RWPE1 (cell line): ENCODE data around the gene OTUD4.
"Not testable (repeated sequence)": the region's sequence is repeated elsewhere in the genome, so short reads cannot be mapped to it uniquely, and the experiment has no call there.

Source experiments
- CTCF ChIA-PET: fragments of 350-600 bp; sonication (Branson Sonifier 250); formaldehyde crosslinking; extraction: SDS; loops from one replicate; lab custom pipeline; 2021; lab: Yijun Ruan, JAX
- POLR2A ChIA-PET: fragments of 400-600 bp; formaldehyde crosslinking; extraction: SDS; loops from one replicate; lab custom pipeline; 2020; ENCODE audit warnings: antibody characterized with exemption; ENCODE audit not compliant: low non-redundant PET; lab: Yijun Ruan, JAX
- DNase-seq: peaks from one replicate; pipeline ENCODE4 v3.0.0; 2012; ENCODE audit warnings: low spot score
- H3K27ac ChIP-seq: fragments of 450-650 bp; 2 replicates; pipeline ENCODE4 v1.5.1; 2017
- CTCF ChIP-seq: fragments of 450-650 bp; conservative IDR thresholded peaks from 2 replicates; pipeline ENCODE4 v1.5.1; 2017; ENCODE audit warnings: low read depth, mild to moderate bottlenecking

OTUD4 gene

GRCh38 chr4:145181091-145181501 is 707 bp upstream of the OTUD4 start:
- TF ChIP-seq CTCF, result no peak
- DNase-seq, result no peak
- ChIA-PET POLR2A (no interaction called here), CTCF (interaction anchor here (0.8 kb wide), 1 partner anchor 12 kb away, joined by 3 read pairs; no protein-coding TSS in a partner anchor)
- peak overlapping the region; percentile 92 for H3K27ac ChIP-seq

- POLR2A ChIA-PET, CTCF ChIA-PET, DNase-seq: not testable (repeated sequence)
- peak overlapping the region; percentile 92 for H3K27ac ChIP-seq
These were observed 510 bp downstream of the OTUD4 start for GRCh38 chr4:145179861-145180297.

- peak; percentile 50 for DNase-seq
- no peak for TF ChIP-seq CTCF
- H3K27ac ChIP-seq, result peak overlapping the region; percentile 92
- ChIA-PET CTCF (interaction anchor here (0.6 kb wide), 1 partner anchor 438 kb away, joined by 3 read pairs; no protein-coding TSS in a partner anchor), POLR2A (no interaction called here)
These were observed 1.0 kb downstream of the OTUD4 start for GRCh38 chr4:145179281-145179860.

GRCh38 chr4:145178740-145179280 is 1.6 kb downstream of the OTUD4 start:
- no peak for TF ChIP-seq CTCF
- ChIA-PET CTCF (interaction anchor here (0.6 kb wide), 2 partner anchors 14 to 439 kb away, joined by 3 read pairs; no protein-coding TSS in a partner anchor), POLR2A (no interaction called here)
- H3K27ac ChIP-seq, result peak overlapping the region; percentile 92; the same call in 1 of the 2 replicates
- no peak for DNase-seq

- ChIA-PET CTCF (interaction anchor here (0.6 kb wide), 1 partner anchor 1645 kb away, joined by 3 read pairs; no protein-coding TSS in a partner anchor), POLR2A (no interaction called here)
- no peak overlapping the region for H3K27ac ChIP-seq
- DNase-seq, result no peak
- no peak for TF ChIP-seq CTCF
These were observed 2.4 kb downstream of the OTUD4 start for GRCh38 chr4:145177906-145178538.

- ChIA-PET CTCF (interaction anchor here (0.7 kb wide), 1 partner anchor 334 kb away, joined by 3 read pairs; no protein-coding TSS in a partner anchor), POLR2A (no interaction called here)
- no peak for DNase-seq
- TF ChIP-seq CTCF, result no peak
- no peak overlapping the region for H3K27ac ChIP-seq
These were observed 2.9 kb downstream of the OTUD4 start for GRCh38 chr4:145177511-145177905.
